ENCODE data around the gene TNFAIP8. TPM values are rescaled to one million over a fixed set of nuclear protein-coding genes. Genes with fewer than 3 reads are reported as not detected.
A peak's percentile ranks its signal among the peaks of the same experiment; 100 is the strongest.

Gene TNFAIP8
- total and polyA plus RNA-seq, 2 experiments from 2014 or later, result 10.6 to 29.2 TPM

DNA sequence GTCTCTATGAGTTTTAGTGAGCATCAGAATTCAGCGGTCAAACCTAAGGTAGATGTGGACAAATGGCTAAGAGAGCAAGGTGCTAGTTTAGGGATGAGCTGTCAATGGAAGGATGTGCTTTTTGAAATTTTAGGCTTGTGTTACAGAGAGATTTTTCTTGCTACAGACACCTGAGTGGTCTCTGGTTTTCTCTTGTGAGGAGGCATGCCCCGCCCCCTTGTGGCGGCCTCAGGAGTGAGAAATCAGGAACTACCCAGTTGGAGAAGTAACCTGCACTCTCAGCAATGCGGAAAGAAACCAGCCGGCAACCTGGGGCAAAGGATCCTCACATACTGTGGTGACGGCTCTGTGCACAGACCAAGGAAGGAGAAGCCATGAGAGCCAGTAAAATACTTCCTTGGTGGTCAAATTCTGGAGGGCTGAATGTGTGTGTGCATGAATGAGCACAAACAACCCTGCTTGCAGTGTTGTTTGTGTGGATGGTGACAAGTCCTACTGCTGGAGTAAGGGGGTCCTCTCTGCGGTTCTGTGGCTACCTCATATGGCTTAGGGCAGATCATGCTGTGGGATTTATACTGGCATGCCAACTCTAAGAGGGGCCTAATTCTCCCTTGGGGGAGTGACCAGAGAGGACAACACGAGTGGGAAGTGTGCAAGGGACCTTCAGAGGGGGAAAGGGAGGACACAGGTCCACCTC is 79.8 kb downstream of the TNFAIP8 start:
- no peaks in the 10 kb centered on the region for H3K27me3 ChIP-seq (ENCODE audit: insufficient read depth)
- peak; percentile 86 for DNase-seq (ENCODE audit: low spot score)
- no peaks in the 10 kb centered on the region; the same call in 1 of the 2 replicates for H3K36me3 ChIP-seq (ENCODE audit: insufficient read depth)
- H3K27ac Mint-ChIP-seq, result no peak overlapping the region
- H3F3A ChIP-seq (replicated peaks; ENCODE audit: low read depth), result no peaks in the 10 kb centered on the region
- peaks cover 39% of the 10 kb centered on the region for H3K36me3 Mint-ChIP-seq (ENCODE audit: low read depth)
- no peak for TF ChIP-seq ZNF331 (CRISPR knock-in tag; IDR thresholded peaks at IDR 0.05; ENCODE audit: low read depth)
- no peak for TF ChIP-seq ZNF114 (CRISPR knock-in tag; IDR thresholded peaks at IDR 0.05)
- TF ChIP-seq NANOG (IDR thresholded peaks at IDR 0.05; ENCODE audit: borderline replicate concordance), result no peak
- no peak for TF ChIP-seq CREB1 (CRISPR knock-in tag; IDR thresholded peaks at IDR 0.05; ENCODE audit: low read depth)
- no peak for TF ChIP-seq POLR2AphosphoS5 (IDR thresholded peaks at IDR 0.05; ENCODE audit: low read depth)
- TF ChIP-seq EZH2 (IDR thresholded peaks at IDR 0.05; ENCODE audit: low read depth, unreplicated experiment), result no peak
- TF ChIP-seq EZH2phosphoT487 (IDR thresholded peaks at IDR 0.05; ENCODE audit: unreplicated experiment), result no peak
- 0 out of 2 replicates have a peak, but pooled peaks have one; percentile 12 for TF ChIP-seq ZNF462 (CRISPR knock-in tag; IDR thresholded peaks at IDR 0.05)
- no peak for TF ChIP-seq STAT1 (IDR thresholded peaks at IDR 0.05; ENCODE audit: unreplicated experiment)
- TF ChIP-seq, protein P1, sequence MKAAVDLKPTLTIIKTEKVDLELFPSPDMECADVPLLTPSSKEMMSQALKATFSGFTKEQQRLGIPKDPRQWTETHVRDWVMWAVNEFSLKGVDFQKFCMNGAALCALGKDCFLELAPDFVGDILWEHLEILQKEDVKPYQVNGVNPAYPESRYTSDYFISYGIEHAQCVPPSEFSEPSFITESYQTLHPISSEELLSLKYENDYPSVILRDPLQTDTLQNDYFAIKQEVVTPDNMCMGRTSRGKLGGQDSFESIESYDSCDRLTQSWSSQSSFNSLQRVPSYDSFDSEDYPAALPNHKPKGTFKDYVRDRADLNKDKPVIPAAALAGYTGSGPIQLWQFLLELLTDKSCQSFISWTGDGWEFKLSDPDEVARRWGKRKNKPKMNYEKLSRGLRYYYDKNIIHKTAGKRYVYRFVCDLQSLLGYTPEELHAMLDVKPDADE (IDR thresholded peaks at IDR 0.05), result no peak
- TF ChIP-seq, protein P2, sequence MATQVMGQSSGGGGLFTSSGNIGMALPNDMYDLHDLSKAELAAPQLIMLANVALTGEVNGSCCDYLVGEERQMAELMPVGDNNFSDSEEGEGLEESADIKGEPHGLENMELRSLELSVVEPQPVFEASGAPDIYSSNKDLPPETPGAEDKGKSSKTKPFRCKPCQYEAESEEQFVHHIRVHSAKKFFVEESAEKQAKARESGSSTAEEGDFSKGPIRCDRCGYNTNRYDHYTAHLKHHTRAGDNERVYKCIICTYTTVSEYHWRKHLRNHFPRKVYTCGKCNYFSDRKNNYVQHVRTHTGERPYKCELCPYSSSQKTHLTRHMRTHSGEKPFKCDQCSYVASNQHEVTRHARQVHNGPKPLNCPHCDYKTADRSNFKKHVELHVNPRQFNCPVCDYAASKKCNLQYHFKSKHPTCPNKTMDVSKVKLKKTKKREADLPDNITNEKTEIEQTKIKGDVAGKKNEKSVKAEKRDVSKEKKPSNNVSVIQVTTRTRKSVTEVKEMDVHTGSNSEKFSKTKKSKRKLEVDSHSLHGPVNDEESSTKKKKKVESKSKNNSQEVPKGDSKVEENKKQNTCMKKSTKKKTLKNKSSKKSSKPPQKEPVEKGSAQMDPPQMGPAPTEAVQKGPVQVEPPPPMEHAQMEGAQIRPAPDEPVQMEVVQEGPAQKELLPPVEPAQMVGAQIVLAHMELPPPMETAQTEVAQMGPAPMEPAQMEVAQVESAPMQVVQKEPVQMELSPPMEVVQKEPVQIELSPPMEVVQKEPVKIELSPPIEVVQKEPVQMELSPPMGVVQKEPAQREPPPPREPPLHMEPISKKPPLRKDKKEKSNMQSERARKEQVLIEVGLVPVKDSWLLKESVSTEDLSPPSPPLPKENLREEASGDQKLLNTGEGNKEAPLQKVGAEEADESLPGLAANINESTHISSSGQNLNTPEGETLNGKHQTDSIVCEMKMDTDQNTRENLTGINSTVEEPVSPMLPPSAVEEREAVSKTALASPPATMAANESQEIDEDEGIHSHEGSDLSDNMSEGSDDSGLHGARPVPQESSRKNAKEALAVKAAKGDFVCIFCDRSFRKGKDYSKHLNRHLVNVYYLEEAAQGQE (IDR thresholded peaks at IDR 0.05; ENCODE audit: unreplicated experiment), result no peak
- TF ChIP-seq CTCF (conservative IDR thresholded peaks at IDR 0.05; ENCODE audit: low read depth in 2 of 2), result peak; percentile 77 to 86
- no peak overlapping the region for H3K4me3 Mint-ChIP-seq
- ATAC-seq, result peak; percentile 93
- peaks cover 49% of the 10 kb centered on the region for H3K9me3 Mint-ChIP-seq
- H3K9me2 ChIP-seq (ENCODE audit: insufficient read depth), result peaks cover 4% of the 10 kb centered on the region
- no peaks in the 10 kb centered on the region for H4K20me1 ChIP-seq (replicated peaks; ENCODE audit: insufficient read depth)
- H3K27me3 Mint-ChIP-seq (ENCODE audit: insufficient read depth, low read depth, poor library complexity), result peaks cover 4% of the 10 kb centered on the region
- H3K4me2 ChIP-seq, result no peak overlapping the region
- H3K4me1 ChIP-seq (ENCODE audit: insufficient read depth), result no peaks in the 10 kb centered on the region
- H3K79me2 ChIP-seq (replicated peaks; ENCODE audit: insufficient read depth), result no peaks in the 10 kb centered on the region
- peaks cover 6% of the 10 kb centered on the region for H3K4me1 Mint-ChIP-seq
- H3K27ac ChIP-seq (ENCODE audit: low read depth), result no peak overlapping the region
- peak overlapping the region; percentile 97 for H2AFZ ChIP-seq
- no peak overlapping the region for H3K4me3 ChIP-seq

All from GM23338 (cell line).